Uterus (tissue), 4 donors: ENCODE measurements around the gene CSNK2A1. TPM values are rescaled to one million over a fixed set of nuclear protein-coding genes. Genes with fewer than 3 reads are reported as not detected.
A peak's percentile ranks its signal among the peaks of the same experiment; 100 is the strongest.

Experiments
- DNase-seq, 2 donors: peaks; one replicate each; pipeline ENCODE4 v3.0.0-alpha.2; 2019 to 2020
- H3K27ac ChIP-seq, 2 donors: fragments of 200-600 bp; sonication (generic); 1 replicate in 1 of 2; 2 replicates in 1 of 2; pipeline ENCODE4 v1.5.1; 2016 to 2018
- H3K27me3 ChIP-seq, 2 donors: fragments of 200-600 bp; sonication (generic); one replicate each; pipeline ENCODE4 v1.5.1; 2018 to 2019; ENCODE audit warnings: control low read depth in 1 of 2
- H3K36me3 ChIP-seq, 2 donors: fragments of 200-600 bp; sonication (generic); one replicate each; pipeline ENCODE4 v1.5.1; 2019; ENCODE audit warnings: control low read depth in 1 of 2
- H3K4me1 ChIP-seq, 2 donors: fragments of 200-600 bp; sonication (generic); one replicate each; pipeline ENCODE4 v1.5.1; 2018 to 2019; ENCODE audit warnings: control low read depth in 1 of 2
- H3K4me3 ChIP-seq, 2 donors: fragments of 200-600 bp; sonication (generic); 1 replicate in 1 of 2; 2 replicates in 1 of 2; pipeline ENCODE4 v1.5.1; 2018 to 2019; ENCODE audit warnings: mild to moderate bottlenecking in 1 of 2
- H3K9me3 ChIP-seq, 2 donors: fragments of 200-600 bp; sonication (generic); one replicate each; pipeline ENCODE4 v1.5.1; 2019; ENCODE audit warnings: control low read depth in 1 of 2
- POLR2A ChIP-seq, 2 donors: fragments of 450-650 bp; IDR thresholded peaks; one replicate each; pipeline ENCODE4 v1.6.1; 2016; ENCODE audit warnings: antibody characterized with exemption in 2 of 2, mild to moderate bottlenecking in 1 of 2, moderate library complexity in 1 of 2
- intact Hi-C: fragments of 100-400 bp; cut with DNase I; formaldehyde crosslinking; loops from one replicate; pipeline ENCODE4 v1.15.1; 2023; ENCODE audit warnings: low total_unique reads
- total RNA-seq, 4 donors: library from RNA; depleted of rRNA in 3 of 4; stranded (reverse); fragments of >200 nt in 3 of 4; gene quantifications; one replicate each; pipeline versions ENCODE4 v1.1.0 to v1.2.4, GENCODE V29; 2014 to 2023
- TF ChIP-seq, protein P1 (sequence below), 4 experiments: fragments of 200-600 bp in 2 of 4; fragments of 450-650 bp in 2 of 4; sonication (generic) in 2 of 4; IDR thresholded peaks; one replicate each; pipeline ENCODE4 v1.5.1; 2016 to 2019; ENCODE audit warnings: antibody characterized with exemption in 4 of 4, mild to moderate bottlenecking in 2 of 4, moderate library complexity in 1 of 4
- donor health status: DM: yes; HTN: yes; CAD: no.

The CSNK2A1 gene
- total RNA-seq, 4 donors from 2014 or later: 48.2 to 207 (median 85.8) TPM

- Histone ChIP-seq H3K27me3 (no peaks in the 10 kb centered on the region), H3K4me1 (no peaks in the 10 kb centered on the region), H3K27ac (no peak overlapping the region), H3K9me3 (no peaks in the 10 kb centered on the region), H3K36me3 (no peaks in the 10 kb centered on the region), H3K4me3 (no peak overlapping the region)
- intact Hi-C loops: no loop called here
- no peak for TF ChIP-seq POLR2A (IDR thresholded peaks at IDR 0.05)
- TF ChIP-seq, protein P1, sequence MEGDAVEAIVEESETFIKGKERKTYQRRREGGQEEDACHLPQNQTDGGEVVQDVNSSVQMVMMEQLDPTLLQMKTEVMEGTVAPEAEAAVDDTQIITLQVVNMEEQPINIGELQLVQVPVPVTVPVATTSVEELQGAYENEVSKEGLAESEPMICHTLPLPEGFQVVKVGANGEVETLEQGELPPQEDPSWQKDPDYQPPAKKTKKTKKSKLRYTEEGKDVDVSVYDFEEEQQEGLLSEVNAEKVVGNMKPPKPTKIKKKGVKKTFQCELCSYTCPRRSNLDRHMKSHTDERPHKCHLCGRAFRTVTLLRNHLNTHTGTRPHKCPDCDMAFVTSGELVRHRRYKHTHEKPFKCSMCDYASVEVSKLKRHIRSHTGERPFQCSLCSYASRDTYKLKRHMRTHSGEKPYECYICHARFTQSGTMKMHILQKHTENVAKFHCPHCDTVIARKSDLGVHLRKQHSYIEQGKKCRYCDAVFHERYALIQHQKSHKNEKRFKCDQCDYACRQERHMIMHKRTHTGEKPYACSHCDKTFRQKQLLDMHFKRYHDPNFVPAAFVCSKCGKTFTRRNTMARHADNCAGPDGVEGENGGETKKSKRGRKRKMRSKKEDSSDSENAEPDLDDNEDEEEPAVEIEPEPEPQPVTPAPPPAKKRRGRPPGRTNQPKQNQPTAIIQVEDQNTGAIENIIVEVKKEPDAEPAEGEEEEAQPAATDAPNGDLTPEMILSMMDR (IDR thresholded peaks at IDR 0.05): no peak
- no peak for DNase-seq
These were observed 32.6 kb upstream of the CSNK2A1 start for GRCh38 chr20:576156-576555.

DNA sequence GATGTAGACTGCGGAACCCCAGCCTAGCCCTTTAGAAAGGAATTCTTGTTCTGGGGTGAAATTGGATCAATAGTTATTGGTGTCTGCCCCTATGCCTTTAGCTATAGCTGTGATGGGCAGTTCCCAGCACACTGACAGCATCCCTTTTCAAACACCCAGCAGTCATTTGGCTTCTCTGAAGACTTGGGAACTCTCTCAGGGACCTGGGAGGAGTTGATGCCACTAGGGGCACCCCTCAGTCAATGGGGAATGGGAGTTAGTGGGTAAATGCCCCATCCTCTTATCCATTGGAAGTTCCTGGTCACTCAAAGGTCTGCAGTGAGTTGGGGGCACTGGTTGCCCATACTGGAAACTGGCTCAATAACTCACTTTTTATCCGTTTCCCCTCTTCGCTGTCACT is 31.6 kb upstream of the CSNK2A1 start:
- Histone ChIP-seq H3K9me3 (no peaks in the 10 kb centered on the region), H3K36me3 (no peaks in the 10 kb centered on the region), H3K4me3 (no peak overlapping the region), H3K4me1 (no peaks in the 10 kb centered on the region), H3K27ac (no peak overlapping the region), H3K27me3 (no peaks in the 10 kb centered on the region)
- intact Hi-C loops: no loop called here
- TF ChIP-seq POLR2A (IDR thresholded peaks at IDR 0.05): no peak
- TF ChIP-seq, protein P1 (IDR thresholded peaks at IDR 0.05): no peak
- no peak for DNase-seq

- H3K4me1 ChIP-seq: no peaks in the 10 kb centered on the region
- intact Hi-C loops: no loop called here
- no peak for DNase-seq
- no peak overlapping the region for H3K4me3 ChIP-seq
- no peaks in the 10 kb centered on the region for H3K27me3 ChIP-seq
- TF ChIP-seq POLR2A (IDR thresholded peaks at IDR 0.05): no peak
- TF ChIP-seq, protein P1 (IDR thresholded peaks at IDR 0.05): no peak
- no peaks in the 10 kb centered on the region for H3K9me3 ChIP-seq
- no peaks in the 10 kb centered on the region for H3K36me3 ChIP-seq
- peak overlapping the region in 1 of 2 donors; percentile 33 for H3K27ac ChIP-seq
These were observed 30.8 kb upstream of the CSNK2A1 start for GRCh38 chr20:574297-574942.

- Histone ChIP-seq H3K36me3 (no peaks in the 10 kb centered on the region), H3K9me3 (no peaks in the 10 kb centered on the region), H3K4me3 (no peak overlapping the region), H3K27me3 (no peaks in the 10 kb centered on the region), H3K4me1 (no peaks in the 10 kb centered on the region), H3K27ac (peak overlapping the region in 1 of 2 donors; percentile 33)
- no peak for DNase-seq
- TF ChIP-seq, protein P1 (IDR thresholded peaks at IDR 0.05): no peak
- TF ChIP-seq POLR2A (IDR thresholded peaks at IDR 0.05): no peak
- intact Hi-C loops: no loop called here
These were observed 30.1 kb upstream of the CSNK2A1 start for GRCh38 chr20:573414-574296.

GRCh38 chr20:572727-573126 is 29.1 kb upstream of the CSNK2A1 start:
- Histone ChIP-seq H3K9me3 (no peaks in the 10 kb centered on the region), H3K27me3 (no peaks in the 10 kb centered on the region), H3K4me3 (no peak overlapping the region), H3K27ac (no peak overlapping the region), H3K4me1 (no peaks in the 10 kb centered on the region), H3K36me3 (no peaks in the 10 kb centered on the region)
- no peak for DNase-seq
- intact Hi-C loops: no loop called here
- TF ChIP-seq POLR2A (IDR thresholded peaks at IDR 0.05): no peak
- TF ChIP-seq, protein P1 (IDR thresholded peaks at IDR 0.05): no peak
